8988T (cell line): Measurements from ENCODE around the gene NTM.
"Not testable (repeated sequence)": the region's sequence is repeated elsewhere in the genome, so short reads cannot be mapped to it uniquely, and the experiment has no call there.

Experiments
- DNase-seq: peaks from one replicate; pipeline ENCODE4 v3.0.0; 2011

Gene NTM

GRCh38 chr11:132070907-132071306, 700.5 kb downstream of the NTM start:
- not testable (repeated sequence) for DNase-seq

GRCh38 chr11:132072044-132072857, 701.8 kb downstream of the NTM start:
- no peak for DNase-seq

- DNase-seq: no peak
These were observed 702.4 kb downstream of the NTM start for GRCh38 chr11:132072858-132073211.

DNA sequence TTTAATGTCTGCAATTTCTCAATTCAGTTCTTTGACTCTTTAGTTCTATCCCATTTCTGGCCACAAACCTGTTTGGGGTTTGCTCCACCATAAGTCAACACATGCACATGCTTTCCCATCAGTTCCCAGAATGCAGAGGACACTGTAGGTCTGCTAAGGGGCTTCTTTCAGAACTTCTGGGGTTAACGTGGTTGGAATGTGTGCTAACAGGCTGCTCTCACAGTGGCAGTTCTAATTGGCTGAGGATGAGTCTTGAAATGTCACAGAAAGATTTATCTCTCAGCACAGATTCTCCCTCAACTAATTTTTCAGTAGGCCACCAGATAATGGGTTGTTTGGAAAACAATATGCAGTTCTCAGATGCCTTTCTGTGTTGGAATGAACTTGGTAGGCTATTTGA, 703.4 kb downstream of the NTM start:
- DNase-seq: no peak

- DNase-seq: no peak
These were observed 705.0 kb downstream of the NTM start for GRCh38 chr11:132075447-132075846.

- no peak for DNase-seq
These were observed 707.0 kb downstream of the NTM start for GRCh38 chr11:132077416-132077815.

DNA sequence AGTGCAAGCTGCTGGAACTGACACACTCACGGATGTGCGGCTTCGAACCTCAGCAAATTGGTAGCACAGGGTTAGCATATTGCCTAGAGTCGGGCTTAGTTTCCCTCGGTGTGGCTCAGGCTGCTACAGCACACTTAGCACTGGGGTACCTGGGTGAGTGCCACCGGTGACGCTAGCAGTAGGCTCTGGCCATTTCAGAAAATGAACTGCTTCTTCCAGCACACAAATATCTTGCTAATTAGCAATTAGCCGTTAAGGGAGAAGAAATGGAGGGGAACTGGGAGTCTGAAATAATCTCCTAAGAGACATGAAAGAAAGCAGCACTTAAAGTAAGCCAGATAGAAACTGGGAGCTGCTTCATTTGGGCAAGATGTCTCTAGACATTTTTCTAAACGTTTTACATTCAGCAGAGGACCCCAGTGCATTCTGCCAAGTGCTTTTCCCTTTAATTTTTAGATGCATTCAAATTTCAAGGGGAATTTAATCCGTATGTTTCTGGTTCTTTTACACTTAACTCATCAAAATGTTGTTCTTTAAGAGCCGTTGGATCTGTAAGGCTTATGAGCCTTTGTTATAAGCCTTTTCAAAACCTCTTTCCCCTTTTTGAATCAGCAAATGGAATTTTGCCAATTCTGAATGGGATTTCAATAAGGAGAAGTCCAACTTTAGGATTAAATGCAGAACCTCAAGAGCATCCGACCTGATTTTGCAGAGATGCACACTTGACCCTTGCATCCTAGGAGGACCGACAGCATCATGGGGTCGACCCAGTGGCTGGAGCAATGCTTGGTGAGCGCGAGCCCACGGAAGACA, 708.1 kb downstream of the NTM start:
- DNase-seq: no peak

DNA sequence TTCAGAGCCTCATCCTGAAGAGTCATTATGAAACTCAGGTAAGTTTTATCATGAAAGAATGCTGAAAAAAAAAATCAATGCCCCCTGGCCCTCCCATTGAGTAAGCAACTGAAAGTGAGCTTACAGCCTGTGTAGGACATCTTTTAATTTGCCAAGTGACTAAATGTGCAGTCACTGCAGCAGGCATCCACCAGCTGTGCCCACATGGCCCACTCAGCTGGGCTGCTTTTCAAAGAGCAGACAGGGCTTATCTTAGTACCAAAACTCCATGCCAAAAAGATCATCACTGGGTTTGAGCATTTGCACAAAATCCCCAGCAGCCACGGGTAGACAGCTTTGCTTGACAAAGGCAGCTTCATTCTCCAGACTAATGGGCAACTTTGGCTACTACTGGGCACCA, 709.7 kb downstream of the NTM start:
- DNase-seq: no peak

- DNase-seq: no peak
These were observed 712.2 kb downstream of the NTM start for GRCh38 chr11:132082566-132082965.

- DNase-seq: no peak
These were observed 714.0 kb downstream of the NTM start for GRCh38 chr11:132084433-132084832.

DNA sequence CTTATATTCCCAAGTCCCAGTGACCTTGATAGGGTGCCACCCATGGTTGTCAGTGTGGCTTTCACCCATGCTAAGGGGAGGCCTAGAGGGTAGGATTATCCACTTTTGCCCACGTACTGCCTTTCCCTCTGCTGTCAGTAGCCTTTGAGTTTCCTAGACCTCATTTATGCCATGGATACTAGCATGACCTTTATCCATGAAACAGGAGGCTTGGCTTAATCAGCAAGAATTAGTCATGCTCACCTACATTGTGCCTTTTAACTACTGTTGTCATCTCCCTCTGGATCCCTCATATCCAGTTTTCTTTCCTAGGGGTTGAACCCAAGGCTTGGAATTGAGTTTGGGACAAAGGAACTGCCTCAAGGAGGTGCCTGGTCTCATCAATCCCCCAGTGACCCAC, 716.7 kb downstream of the NTM start:
- no peak for DNase-seq

DNA sequence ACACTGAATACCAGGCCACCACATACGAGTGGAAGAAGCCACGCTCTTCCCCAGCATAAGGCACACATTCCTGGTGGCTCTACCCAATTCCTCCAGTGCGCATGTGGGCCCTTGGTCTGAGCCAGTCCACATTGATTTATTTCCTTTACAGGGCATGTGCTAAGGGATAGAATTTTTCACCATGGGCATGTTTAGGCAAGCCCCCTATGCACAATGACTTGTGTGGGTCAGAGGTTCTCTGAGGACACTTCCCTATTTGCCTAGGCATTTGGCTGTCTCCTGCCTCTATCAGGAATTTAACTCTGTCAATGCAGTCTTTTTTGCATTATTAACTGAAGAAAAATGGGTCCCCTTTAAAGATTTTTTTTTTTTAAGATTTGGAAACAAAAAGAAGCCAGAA, 718.1 kb downstream of the NTM start:
- DNase-seq: no peak

DNA sequence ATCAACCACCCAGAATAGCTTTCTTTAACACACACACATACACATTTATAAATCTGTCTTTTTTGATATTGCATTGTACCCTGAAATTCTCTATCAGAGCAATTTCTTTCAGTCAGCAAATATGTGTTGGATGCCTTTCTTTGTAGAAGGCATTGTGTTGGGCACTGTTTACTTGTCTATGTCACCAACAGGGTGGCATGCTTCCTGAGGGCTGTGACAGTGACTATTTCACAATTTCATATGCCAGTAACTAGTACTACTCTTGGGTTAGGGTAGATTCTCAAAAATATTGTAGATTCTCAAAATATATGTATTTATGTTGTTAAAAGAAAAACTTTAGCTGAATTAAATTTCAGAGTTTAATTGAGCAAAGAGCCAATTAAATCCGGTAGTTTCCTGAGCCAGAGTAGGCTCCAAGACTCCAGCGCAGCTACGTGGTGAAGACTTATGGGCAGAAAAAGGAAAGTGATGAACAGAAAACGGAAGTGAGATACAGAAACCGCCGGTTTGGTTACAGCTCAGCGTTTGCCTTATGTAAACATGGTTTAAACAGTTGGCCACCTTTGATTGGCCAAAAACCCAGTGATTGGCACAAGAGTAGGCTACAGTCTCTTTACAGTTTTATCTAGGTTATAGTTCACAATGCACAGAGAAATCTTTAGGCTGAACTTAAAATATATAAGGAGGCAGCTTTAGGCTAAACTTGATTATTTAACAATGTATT, 723.3 kb downstream of the NTM start:
- DNase-seq: no peak

- no peak for DNase-seq
These were observed 724.2 kb downstream of the NTM start for GRCh38 chr11:132094598-132094997.

DNA sequence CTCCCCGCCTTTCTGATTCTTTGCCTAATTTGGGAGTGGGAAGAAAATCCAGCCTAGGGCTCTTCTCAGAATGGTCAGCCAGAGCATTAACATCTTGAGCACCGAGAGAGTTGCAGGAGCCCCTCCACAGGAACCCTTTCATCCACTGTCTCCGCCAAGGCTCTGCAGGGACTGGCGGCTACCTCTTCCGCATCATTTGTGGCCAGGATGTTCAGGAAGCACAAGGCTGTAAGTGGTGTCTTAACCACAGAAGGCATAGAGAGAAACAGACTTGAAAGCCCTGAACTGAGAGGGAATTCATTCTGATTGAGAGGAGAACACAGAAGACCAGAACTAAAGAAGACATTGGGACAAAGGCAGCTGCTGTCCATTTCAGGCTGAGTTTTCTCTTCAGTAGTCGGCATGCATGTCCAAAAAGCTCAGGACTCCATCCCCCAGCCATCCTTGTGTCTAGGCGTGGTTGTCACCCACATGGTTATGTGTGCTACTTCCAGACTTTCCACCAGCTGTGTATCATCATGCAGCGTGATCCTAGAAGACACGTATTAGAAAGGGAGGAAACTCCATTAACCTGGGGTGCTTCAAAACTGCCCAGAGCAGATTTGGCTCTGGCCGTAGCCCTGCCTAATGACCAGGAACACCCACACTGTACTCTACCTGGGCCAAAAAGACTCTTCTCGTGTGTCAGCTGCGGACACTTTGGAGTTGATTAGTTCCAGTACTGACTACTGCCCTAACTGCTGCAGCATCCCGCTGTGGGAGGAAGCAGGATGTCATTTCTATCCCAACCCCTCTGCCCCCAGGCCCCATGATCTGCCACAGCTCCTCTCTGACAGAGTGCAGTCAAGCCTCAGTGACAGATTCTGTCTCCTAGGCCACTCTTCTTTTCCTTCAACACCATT, 725.1 kb downstream of the NTM start:
- no peak for DNase-seq

- DNase-seq: no peak
These were observed 725.9 kb downstream of the NTM start for GRCh38 chr11:132096132-132096825.

DNA sequence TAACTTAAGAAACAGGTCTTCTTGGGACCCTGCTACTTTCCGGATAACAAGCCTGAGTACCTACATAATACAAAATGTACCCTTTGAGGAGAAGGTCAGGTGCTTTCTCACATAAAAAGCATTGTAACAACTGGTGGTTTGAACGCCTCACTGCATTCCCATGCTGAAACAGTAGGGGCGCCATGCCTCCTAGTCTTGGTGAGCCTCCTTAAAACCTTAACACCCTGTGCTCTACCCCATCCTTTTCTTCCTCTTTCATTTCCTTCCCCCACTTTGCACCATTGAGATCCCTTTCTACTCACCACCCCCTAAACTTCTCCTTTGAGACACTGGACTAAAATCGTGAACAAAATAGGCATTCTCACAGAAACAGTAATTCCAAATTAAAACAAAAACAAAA, 729.3 kb downstream of the NTM start:
- no peak for DNase-seq

- DNase-seq: no peak
These were observed 730.2 kb downstream of the NTM start for GRCh38 chr11:132100583-132100982.

GRCh38 chr11:132101881-132102280, 731.5 kb downstream of the NTM start:
- no peak for DNase-seq

- no peak for DNase-seq
These were observed 732.6 kb downstream of the NTM start for GRCh38 chr11:132103021-132103420.

GRCh38 chr11:132106096-132106982, 735.9 kb downstream of the NTM start:
- DNase-seq: no peak
